SJCRH30 (cell line): Measurements from ENCODE around the gene RPS15. TPM values are rescaled to one million over a fixed set of nuclear protein-coding genes. Genes with fewer than 3 reads are reported as not detected.

Source experiments
- total RNA-seq: library from RNA; depleted of rRNA; stranded (reverse); fragments of >200 nt; shearing (Covaris generic); gene quantifications from 2 replicates; pipeline ENCODE4 v1.2.3, GENCODE V29; 2014; rRNA removed

The RPS15 gene
- total RNA-seq, 1 experiment from 2014 or later: 1,359 TPM

Other genes with a start within 250 kb of the RPS15 start
- gene STK11, start 232.6 kb upstream of the RPS15 start, total RNA-seq: 40.4 and 43.6 TPM in 2 replicates
- gene CBARP, start 200.4 kb upstream of the RPS15 start, total RNA-seq: 1.2 and 1.9 TPM in 2 replicates
- 25.5 and 32.2 TPM in 2 replicates for gene ATP5F1D, start 196.6 kb upstream of the RPS15 start, total RNA-seq
- gene MIDN, start 189.8 kb upstream of the RPS15 start, total RNA-seq: 9.1 TPM in 2 replicates
- 159 and 181 TPM in 2 replicates for gene CIRBP, start 169.1 kb upstream of the RPS15 start, total RNA-seq
- 22.3 and 25.1 TPM in 2 replicates for gene FAM174C, start 162.9 kb upstream of the RPS15 start, total RNA-seq
- gene EFNA2, start 152.5 kb upstream of the RPS15 start, total RNA-seq: 1.0 and 2.8 TPM in 2 replicates
- gene NDUFS7, start 54.5 kb upstream of the RPS15 start, total RNA-seq: 31.4 and 39.6 TPM in 2 replicates
- gene GAMT, start 36.9 kb upstream of the RPS15 start, total RNA-seq: 13.7 and 15.2 TPM in 2 replicates
- gene DAZAP1, start 30.8 kb upstream of the RPS15 start, total RNA-seq: 132 and 138 TPM in 2 replicates
- gene APC2, start 11.7 kb downstream of the RPS15 start, total RNA-seq: 0.13 and 0.24 TPM in 2 replicates
- gene C19orf25, start 40.8 kb downstream of the RPS15 start, total RNA-seq: 26.6 and 29.4 TPM in 2 replicates
- 0.58 and 1.1 TPM in 2 replicates for gene PCSK4, start 52.0 kb downstream of the RPS15 start, total RNA-seq
- 0.41 and 0.45 TPM in 2 replicates for gene REEP6, start 52.8 kb downstream of the RPS15 start, total RNA-seq
- gene ADAMTSL5, start 74.6 kb downstream of the RPS15 start, total RNA-seq: 0.77 and 0.79 TPM in 2 replicates
- not detected in 2 replicates for gene PLK5, start 85.7 kb downstream of the RPS15 start, total RNA-seq
- gene MEX3D, start 129.9 kb downstream of the RPS15 start, total RNA-seq: 47.5 and 49.2 TPM in 2 replicates
- 99.8 and 103 TPM in 2 replicates for gene MBD3, start 154.5 kb downstream of the RPS15 start, total RNA-seq
- 95.0 and 100 TPM in 2 replicates for gene UQCR11, start 167.1 kb downstream of the RPS15 start, total RNA-seq
- gene TCF3, start 214.2 kb downstream of the RPS15 start, total RNA-seq: 81.8 and 95.8 TPM in 2 replicates